Stimulated activated CD4-positive, alpha-beta T cell treated with anti-CD3 and anti-CD28 coated beads, Interleukin-1b, Interleukin-23, amount 100 ng/mL, for 24 hours (primary cell): ENCODE measurements around the gene ZBTB5.
"Not testable (repeated sequence)": the region's sequence is repeated elsewhere in the genome, so short reads cannot be mapped to it uniquely, and the experiment has no call there.

Source experiments
- DNase-seq, 4 experiments: peaks; one replicate each; pipeline ENCODE4 v3.0.0-alpha.2; 2020; ENCODE audit warnings: low read depth in 4 of 4, low spot score in 1 of 4

ZBTB5 gene

DNA sequence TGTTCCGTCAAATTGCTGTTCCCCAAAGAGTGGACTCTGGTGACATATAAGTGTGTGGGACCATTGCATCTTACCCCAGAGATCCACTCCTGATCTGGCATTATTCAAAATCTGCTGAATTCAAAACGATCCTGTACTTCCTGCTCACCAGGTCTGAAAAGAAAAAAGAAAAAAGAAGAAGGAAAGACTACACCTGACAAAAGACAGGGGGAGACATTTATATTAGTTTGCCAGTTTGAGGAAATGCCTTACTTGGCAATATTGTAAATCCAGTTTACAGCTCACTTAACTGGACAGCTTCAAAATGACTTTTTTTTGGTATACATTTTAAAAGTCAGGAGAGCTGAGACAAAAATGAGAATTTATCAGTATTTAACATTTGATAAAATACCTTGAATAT lies 57.8 kb downstream of the ZBTB5 start:
- no peak for DNase-seq

DNA sequence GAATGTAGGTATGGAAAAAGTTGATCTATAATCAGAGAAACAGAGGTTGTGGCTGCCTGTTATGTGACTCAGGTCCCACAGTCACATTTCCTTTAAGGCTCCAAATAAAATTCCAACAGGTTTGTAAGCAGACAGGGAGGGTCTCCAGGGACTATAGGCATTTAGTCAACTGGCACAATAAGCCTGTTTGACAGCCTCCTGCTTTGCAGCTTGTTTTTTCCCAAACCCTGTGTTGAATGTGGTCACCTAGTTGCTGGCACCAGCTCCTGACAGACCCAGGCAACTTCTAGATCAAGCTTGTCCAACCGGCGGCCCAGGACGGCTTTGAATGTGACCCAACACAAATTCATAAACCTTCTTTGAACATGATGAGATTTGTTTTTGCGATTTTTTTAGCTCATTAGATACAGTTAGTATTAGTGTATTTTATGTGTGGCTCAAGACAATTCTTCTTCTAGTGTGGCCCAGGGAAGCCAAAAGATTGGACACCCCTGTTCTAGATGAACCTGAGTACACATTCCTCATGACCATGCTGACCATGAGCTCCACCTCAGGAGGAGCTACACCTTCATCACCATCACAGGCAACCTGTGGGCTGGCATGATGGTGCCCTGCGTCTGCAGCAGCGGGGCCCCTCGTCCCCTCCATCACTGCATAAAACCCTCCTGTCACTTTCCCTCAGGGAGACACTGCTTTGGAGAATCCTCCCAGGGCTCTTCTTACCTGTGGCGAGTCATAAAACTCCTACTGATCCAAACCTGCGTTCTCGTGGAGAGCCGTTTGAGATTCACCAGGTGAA lies 58.4 kb downstream of the ZBTB5 start:
- no peak for DNase-seq

DNA sequence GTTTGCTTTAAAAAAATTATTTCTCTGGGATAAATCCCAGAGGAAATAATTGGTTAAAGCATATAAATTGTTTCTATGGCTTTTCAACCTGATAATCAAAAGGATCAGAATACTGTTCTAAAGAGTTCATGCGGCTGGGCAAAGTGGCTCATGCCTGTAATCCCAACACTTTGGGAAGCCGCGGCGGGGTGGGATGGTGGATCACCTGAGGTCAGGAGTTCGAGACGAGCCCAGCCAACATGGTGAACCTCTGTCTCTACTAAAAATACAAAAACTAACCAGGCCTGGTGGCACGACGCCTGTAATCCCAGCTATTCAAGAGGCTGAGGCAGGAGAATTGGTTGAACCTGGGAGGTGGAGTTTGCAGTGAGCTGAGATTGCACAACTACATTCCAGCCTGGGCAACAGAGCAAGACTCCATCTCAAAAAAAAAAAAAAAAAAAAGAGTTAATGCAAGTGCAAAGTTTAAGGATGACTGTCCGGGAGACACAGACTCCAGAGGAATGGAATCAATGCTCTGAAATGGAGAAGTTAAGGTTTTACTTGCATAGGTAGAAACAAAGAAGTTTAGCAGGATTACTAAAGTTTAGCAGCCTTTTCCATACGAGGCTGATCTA lies 59.4 kb downstream of the ZBTB5 start:
- no peak for DNase-seq

DNA sequence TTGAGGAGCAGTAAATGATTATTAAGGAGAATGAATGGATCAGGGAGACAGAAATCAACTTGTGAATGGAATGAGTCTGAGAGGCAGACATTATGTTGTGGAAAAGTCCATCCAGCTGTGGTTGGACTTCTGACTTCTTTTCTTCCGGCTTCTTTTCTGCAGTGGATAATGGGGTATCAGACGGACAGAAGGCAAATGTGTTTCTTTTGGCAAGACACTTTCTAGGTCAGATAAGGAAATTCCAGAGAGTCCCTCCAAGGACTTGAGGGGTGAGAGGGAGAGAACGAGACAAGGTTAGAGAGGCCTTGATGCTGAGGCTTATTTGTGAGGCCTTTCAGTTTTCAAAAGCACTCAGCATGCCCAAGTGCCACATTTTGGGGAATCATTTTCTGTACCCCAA lies 59.9 kb downstream of the ZBTB5 start:
- DNase-seq: no peak

DNA sequence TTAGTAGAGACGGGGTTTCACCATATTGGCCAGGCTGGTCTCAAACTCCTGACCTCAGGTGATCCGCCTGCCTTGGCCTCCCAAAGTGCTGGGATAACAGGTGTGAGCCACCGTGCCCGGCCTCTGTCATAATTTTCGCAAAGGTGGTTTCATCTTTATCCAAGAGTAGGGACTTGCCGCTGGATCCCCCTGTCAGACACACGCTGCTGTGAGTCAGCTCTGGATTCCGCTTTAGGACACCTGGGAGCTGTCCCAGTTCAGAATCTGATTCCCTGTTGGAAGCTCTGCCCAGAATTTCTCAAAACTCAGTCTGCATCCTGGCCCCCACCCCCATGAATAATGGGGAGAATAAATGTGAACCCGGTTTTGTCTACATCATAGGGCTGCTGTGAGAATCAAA lies 60.7 kb downstream of the ZBTB5 start:
- DNase-seq: no peak

DNA sequence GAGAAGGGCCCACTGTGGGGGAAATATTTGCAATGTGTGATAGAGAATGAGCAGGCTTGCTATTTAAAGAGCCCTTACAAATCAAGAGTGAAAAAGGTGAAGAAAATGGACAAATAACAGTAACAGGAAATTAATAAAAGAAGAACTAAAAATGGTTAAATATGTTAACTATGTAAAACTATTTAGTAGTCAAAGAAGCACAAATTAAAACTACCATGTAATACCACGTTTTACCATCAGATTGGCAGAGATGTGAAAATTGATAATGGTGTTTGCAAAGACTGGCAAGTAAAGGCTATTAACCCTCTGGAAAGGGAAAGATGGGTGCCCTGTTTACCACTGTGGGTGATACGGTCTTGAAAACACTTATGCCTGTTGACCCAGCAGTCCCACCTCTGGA lies 65.9 kb downstream of the ZBTB5 start:
- DNase-seq: no peak

DNA sequence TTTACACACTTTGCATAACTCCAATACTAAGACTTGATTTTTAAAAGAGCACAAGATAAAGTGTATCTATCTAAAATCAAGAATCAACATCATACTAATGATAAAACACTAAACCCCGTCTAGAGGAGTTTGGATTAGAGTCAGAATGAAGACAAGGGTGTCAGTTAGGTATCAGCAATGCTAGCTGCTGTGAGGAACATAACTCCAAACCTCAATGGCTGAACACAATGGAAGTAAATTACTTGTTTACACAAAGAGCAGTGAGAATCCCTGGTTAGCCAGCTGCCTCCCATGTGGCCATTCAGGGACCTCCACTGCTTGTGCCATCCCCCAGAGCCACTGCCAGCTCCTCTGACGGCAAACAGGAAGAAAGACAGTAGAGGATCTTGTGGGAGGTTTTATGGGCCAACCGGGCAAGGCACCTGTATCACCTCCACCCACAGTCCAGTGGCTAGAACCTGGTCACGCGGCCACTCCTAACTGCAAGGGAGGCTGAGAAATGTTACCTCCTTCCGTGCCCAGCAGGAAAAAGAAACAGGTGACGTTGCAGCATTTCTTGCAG lies 66.7 kb downstream of the ZBTB5 start:
- no peak for DNase-seq

DNA sequence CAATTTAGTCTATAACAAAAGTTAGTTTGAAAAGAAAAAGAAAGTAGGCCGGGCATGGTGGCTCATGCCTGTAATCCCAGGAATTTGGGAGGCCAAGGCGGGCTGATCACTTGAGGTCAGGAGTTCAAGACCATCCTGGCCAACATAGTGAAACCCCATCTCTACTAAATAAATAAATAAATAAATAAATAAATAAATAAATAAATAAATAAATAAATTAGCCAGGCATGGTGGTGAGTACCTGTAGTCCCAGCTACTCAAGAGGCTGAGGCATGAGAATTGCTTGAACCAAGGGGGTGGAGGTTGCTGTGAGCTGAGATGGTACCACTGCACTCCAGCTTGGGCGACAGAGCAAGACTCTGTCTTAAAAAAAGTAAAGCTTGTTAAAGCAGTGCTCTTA lies 67.3 kb downstream of the ZBTB5 start:
- DNase-seq: not testable (repeated sequence)

DNA sequence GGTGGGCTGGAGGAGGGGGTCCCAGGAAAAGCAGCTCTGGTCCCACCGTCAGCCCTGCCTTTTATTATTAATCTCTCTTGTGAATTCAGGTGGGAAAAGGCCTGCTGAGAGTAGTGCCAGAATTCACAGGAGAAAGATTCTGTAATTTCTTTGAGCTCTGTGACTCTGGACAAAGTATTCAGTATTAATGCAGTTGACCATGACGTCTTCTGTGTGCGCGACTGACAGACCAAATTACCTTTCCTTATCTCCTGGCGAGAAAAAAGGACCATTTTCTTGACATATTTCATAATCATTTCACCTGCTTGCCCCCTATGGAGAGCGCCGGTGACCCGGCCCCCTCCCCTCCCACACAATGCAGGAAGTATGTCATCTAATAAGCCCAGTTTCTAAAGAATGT lies 69.6 kb downstream of the ZBTB5 start:
- no peak for DNase-seq

DNA sequence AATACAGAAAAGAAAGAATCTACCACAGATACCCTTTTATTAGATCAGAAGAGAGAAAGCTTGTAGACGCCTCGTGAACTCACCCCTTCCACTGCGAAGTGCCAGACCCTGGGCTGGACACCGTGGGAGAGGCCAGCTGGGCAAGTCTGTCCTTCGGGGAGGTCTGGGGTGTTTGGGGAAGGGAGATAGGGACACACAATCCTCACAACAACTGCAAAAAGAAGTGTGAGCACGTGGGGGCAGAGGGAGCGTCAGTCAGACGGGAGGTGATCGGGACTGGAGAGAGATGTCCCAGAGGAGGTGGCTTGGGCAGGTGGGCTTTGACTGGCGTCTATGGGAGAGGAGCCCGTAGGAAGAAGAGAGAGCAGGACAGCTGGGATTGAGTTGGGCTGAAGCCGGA lies 70.0 kb downstream of the ZBTB5 start:
- DNase-seq: no peak

DNA sequence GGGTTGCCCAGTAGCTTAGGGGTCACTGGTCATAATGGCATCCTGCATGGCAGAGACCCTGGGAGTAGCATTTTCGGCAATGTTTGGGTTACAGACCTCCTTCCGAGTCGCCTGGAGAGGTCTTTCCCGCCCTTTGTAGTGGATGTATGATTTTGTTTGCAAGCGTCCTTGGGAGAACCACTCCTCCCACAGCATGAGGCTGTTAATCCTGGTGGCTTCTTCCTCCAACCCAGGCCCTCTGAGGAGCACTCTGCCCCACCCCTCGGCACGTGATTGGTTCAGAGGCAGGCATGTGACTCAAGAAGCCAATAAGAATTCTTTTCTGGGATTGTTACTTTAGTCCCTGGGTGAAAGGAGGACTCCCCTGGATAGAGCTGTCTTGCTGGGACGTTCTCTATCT lies 73.0 kb downstream of the ZBTB5 start:
- no peak for DNase-seq

DNA sequence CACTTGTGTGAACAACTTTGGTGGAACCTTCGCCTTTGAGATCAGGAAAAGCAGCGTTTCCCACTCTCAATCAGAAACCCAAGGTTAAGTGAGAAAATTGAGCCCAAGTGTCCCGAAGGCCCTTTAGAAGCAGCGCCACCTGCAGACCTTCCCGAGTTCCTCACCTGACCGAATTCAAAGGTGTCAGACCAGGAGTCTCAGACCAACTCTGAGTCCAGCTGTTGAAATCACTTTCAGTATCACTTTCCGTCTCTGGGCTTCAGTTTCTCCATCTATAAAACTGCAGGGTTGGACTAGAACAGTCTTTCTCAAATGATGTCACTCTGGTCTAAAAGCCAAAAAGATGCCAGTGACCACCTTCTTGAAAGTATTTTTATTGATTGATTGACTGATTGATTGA lies 74.5 kb downstream of the ZBTB5 start:
- DNase-seq: no peak
